ENCODE results near the gene MYO16. TPM values are rescaled to one million over a fixed set of nuclear protein-coding genes. Genes with fewer than 3 reads are reported as not detected.

The MYO16 gene
- total RNA-seq, 4 donors from 2014 or later: 0.06 to 0.07 TPM; not detected in 2

DNA sequence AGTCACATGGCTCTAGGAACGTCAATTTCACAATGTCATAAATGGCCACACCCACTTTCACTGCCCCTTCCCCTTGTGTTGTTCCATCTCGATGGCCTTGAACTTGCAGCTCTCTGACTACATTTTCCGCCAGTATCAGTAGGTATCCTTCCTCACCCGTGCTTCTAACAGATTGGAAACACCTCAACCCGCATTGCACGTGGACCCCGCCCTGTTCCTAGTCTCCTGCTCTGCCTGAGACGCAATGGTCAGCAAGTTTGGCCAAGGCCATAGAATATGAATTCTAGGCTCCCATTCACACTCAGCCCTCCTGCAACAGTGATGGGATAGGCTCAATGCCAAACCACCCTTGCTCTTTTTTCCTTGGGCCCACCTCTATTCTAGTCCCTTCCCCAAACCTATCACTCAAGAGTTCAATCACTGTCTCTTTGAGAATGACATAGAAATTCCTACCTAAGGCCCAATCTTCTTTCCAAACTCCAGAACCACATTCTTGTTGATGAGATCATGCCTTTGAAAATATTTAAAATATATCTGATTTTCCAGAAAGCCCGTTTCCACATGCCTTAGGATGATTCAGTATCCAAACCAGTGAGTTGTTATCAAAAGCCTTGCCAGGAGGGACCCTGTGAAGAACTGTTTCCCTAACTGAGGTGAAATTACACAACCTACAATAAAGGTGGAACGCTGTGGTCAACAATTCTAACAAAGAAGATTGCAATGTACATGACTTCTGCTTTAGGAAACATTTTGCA, 334.6 kb downstream of the MYO16 start:
- DNase-seq (ENCODE audit: low spot score in 2 of 2): no peak
- TF ChIP-seq, protein P1, sequence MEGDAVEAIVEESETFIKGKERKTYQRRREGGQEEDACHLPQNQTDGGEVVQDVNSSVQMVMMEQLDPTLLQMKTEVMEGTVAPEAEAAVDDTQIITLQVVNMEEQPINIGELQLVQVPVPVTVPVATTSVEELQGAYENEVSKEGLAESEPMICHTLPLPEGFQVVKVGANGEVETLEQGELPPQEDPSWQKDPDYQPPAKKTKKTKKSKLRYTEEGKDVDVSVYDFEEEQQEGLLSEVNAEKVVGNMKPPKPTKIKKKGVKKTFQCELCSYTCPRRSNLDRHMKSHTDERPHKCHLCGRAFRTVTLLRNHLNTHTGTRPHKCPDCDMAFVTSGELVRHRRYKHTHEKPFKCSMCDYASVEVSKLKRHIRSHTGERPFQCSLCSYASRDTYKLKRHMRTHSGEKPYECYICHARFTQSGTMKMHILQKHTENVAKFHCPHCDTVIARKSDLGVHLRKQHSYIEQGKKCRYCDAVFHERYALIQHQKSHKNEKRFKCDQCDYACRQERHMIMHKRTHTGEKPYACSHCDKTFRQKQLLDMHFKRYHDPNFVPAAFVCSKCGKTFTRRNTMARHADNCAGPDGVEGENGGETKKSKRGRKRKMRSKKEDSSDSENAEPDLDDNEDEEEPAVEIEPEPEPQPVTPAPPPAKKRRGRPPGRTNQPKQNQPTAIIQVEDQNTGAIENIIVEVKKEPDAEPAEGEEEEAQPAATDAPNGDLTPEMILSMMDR (IDR thresholded peaks at IDR 0.05): no peak
- TF ChIP-seq POLR2A (IDR thresholded peaks at IDR 0.05): no peak
- intact Hi-C loops (cut with DNase I; ENCODE audit: low total_unique reads): no loop called here
- H3K4me3 ChIP-seq (ENCODE audit: low read depth, poor library complexity, severe bottlenecking): no peak overlapping the region
- WGBS, 2 donors: 72 to 73% methylated on average over 10 of the region's 10 CpGs

DNA sequence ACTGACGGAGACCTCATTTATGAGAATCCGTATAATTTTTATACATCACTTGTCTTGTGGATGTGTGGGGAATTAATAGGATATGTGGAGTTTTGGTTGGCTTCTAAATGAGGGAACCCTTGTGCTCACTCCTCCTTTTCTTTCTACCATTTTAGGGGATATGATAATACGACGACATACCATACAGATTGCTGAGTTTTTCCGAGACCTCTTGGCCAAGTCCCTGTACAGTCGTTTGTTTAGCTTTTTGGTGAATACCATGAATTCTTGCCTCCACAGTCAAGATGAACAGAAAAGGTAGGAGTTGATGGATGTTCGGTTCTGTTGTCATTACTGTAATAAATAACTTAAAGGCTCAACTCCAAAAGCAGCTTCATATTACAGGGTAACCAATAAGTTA, 335.2 kb downstream of the MYO16 start:
- WGBS, 2 donors: 84 to 88% methylated on average over 7 of the region's 7 CpGs
- H3K4me3 ChIP-seq (ENCODE audit: low read depth, poor library complexity, severe bottlenecking): no peak overlapping the region
- intact Hi-C loops (cut with DNase I; ENCODE audit: low total_unique reads): no loop called here
- no peak for DNase-seq (ENCODE audit: low spot score in 2 of 2)
- TF ChIP-seq POLR2A (IDR thresholded peaks at IDR 0.05): no peak

DNA sequence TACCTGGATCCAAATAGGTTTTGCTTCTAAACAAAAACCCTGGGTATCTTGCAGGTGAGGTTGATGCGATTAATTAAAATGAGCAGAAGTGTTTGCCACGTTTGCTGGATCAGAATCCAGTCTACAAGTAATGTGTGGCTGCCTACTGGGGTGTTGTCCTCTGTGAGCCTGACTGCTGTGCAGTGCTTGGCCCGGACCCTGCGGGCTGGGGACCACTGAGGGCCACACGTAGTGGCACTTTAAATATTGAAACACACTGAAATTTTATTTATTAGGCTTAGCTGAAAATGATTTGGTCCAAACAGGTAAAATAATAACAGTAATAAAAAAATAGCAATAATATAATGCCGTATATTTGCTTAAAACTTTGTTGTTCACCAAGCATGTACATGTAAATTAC, 338.0 kb downstream of the MYO16 start:
- no peak for DNase-seq (ENCODE audit: low spot score in 2 of 2)
- intact Hi-C loops (cut with DNase I; ENCODE audit: low total_unique reads): no loop called here
- H3K4me3 ChIP-seq (ENCODE audit: low read depth, poor library complexity, severe bottlenecking): no peak overlapping the region
- 81 to 89% methylated on average over 6 of the region's 6 CpGs for WGBS, 2 donors
- TF ChIP-seq, protein P1 (IDR thresholded peaks at IDR 0.05): no peak
- TF ChIP-seq POLR2A (IDR thresholded peaks at IDR 0.05): no peak

DNA sequence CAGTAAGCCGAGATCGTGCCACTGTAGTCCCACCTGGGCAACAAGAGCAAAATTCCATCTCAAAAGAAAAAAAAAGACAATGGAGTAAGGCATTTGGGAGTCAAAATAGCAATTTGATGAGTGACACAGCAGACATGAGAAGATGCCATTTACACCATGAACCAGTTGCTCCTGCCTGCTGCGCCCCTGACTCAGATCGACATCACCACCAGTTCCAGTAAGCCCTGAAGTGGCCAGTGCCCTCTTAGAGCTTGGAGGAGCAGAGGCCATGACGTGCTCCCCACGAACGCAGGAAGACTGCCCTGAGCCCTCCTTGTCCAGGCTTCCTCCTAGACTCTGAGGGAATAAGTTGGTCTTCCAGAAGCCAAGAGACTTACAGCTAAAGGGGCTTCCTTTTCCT, 339.2 kb downstream of the MYO16 start:
- 95 to 96% methylated on average over 7 of the region's 7 CpGs for WGBS, 2 donors
- no peak overlapping the region for H3K4me3 ChIP-seq (ENCODE audit: low read depth, poor library complexity, severe bottlenecking)
- intact Hi-C loops (cut with DNase I; ENCODE audit: low total_unique reads): no loop called here
- TF ChIP-seq, protein P1 (IDR thresholded peaks at IDR 0.05): no peak
- TF ChIP-seq POLR2A (IDR thresholded peaks at IDR 0.05): no peak
- DNase-seq (ENCODE audit: low spot score in 2 of 2): no peak

DNA sequence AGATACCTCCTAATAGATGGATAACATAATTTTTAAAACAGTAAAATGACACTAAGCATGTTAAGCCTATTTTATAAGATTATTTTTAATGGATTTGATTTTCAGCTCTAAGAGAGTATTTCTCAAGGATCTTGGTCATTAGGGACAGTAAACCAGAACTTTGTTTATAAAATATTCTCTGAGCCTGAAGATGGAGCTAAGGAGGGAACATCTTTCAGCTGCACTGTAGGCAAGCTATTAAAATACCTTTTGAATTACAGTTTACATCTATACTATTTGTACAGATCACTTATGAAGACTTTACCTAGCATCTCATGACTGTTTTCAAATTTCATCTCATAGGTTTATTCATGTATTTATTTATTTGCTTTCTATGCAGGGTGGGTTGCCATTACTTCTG, 345.3 kb downstream of the MYO16 start:
- no peak for TF ChIP-seq POLR2A (IDR thresholded peaks at IDR 0.05)
- TF ChIP-seq, protein P1 (IDR thresholded peaks at IDR 0.05): no peak
- no peak for DNase-seq (ENCODE audit: low spot score in 2 of 2)
- intact Hi-C loops (cut with DNase I; ENCODE audit: low total_unique reads): no loop called here

DNA sequence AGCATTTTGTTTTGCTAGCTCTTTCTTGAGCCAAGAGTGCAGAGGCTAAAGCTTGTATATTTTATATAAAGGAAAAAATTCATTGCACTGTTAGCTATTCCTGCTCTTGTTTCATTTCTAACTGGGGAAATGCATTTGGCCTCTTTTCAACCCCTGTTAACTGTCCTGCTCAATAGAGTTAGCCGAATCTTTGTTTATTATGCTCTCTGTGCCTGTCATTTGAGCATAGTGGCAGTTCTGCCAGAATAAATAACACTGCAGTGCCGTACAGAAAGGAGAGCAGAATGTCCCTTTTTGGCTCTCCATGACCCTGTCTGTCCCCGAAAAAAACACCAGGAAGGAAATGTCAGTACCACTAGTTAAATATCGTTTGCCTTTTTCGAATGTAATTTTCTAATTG, 350.8 kb downstream of the MYO16 start:
- intact Hi-C loops (cut with DNase I; ENCODE audit: low total_unique reads): no loop called here
- DNase-seq (ENCODE audit: low spot score in 2 of 2): no peak
- WGBS, 2 donors: 53 to 59% methylated on average over 5 of the region's 5 CpGs
- TF ChIP-seq, protein P1 (IDR thresholded peaks at IDR 0.05): no peak
- TF ChIP-seq POLR2A (IDR thresholded peaks at IDR 0.05): no peak
- no peak overlapping the region for H3K4me3 ChIP-seq (ENCODE audit: low read depth, poor library complexity, severe bottlenecking)

More for the DNA sequence above, 345.3 kb downstream of the MYO16 start:
- H3K4me3 ChIP-seq (ENCODE audit: low read depth, poor library complexity, severe bottlenecking): no peak overlapping the region
